ENCODE data around the gene TRIM47. TPM values are rescaled to one million over a fixed set of nuclear protein-coding genes. Genes with fewer than 3 reads are reported as not detected.

TRIM47 gene
- total and polyA plus RNA-seq, 9 donors = 7.2 to 38.3 (median 17.3) TPM

DNA sequence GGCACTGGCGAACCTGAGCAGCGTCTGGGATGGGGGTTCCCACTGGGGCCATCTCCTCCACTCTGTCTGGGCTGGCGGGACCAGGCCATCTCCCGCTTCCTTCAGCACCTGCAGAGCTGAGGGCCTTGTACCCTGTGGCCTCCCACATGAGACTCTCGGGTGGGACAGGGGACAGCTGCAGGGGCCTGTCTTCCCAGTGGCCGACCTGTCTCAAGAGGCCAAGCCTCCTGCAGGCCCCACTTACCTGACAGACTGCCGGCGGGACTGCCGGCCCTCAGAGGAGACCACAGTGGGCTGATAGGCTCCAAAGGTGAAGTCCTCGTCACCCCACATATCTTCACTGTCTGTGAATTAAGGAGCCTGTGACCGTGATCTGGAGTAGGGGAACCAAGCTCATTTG, 46.7 kb upstream of the TRIM47 start:
- no peak overlapping the region for H3K27ac ChIP-seq
- H3K27me3 ChIP-seq = no peaks in the 10 kb centered on the region
- intact Hi-C loops (cut with DNase I) = no loop called here
- H3K36me3 ChIP-seq = no peaks in the 10 kb centered on the region
- TF ChIP-seq EP300 (IDR thresholded peaks at IDR 0.05) = no peak
- TF ChIP-seq POLR2A (IDR thresholded peaks at IDR 0.05) = no peak
- TF ChIP-seq, protein P1, sequence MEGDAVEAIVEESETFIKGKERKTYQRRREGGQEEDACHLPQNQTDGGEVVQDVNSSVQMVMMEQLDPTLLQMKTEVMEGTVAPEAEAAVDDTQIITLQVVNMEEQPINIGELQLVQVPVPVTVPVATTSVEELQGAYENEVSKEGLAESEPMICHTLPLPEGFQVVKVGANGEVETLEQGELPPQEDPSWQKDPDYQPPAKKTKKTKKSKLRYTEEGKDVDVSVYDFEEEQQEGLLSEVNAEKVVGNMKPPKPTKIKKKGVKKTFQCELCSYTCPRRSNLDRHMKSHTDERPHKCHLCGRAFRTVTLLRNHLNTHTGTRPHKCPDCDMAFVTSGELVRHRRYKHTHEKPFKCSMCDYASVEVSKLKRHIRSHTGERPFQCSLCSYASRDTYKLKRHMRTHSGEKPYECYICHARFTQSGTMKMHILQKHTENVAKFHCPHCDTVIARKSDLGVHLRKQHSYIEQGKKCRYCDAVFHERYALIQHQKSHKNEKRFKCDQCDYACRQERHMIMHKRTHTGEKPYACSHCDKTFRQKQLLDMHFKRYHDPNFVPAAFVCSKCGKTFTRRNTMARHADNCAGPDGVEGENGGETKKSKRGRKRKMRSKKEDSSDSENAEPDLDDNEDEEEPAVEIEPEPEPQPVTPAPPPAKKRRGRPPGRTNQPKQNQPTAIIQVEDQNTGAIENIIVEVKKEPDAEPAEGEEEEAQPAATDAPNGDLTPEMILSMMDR (IDR thresholded peaks at IDR 0.05) = no peak
- no peaks in the 10 kb centered on the region for H3K4me1 ChIP-seq (ENCODE audit: insufficient read depth)
- no peak overlapping the region for H3K4me3 ChIP-seq
- 92 to 95% (median 95%) methylated on average over 11 of the region's 11 CpGs for WGBS, 3 donors
- H3K9me3 ChIP-seq = no peaks in the 10 kb centered on the region
- DNase-seq = no peak

DNA sequence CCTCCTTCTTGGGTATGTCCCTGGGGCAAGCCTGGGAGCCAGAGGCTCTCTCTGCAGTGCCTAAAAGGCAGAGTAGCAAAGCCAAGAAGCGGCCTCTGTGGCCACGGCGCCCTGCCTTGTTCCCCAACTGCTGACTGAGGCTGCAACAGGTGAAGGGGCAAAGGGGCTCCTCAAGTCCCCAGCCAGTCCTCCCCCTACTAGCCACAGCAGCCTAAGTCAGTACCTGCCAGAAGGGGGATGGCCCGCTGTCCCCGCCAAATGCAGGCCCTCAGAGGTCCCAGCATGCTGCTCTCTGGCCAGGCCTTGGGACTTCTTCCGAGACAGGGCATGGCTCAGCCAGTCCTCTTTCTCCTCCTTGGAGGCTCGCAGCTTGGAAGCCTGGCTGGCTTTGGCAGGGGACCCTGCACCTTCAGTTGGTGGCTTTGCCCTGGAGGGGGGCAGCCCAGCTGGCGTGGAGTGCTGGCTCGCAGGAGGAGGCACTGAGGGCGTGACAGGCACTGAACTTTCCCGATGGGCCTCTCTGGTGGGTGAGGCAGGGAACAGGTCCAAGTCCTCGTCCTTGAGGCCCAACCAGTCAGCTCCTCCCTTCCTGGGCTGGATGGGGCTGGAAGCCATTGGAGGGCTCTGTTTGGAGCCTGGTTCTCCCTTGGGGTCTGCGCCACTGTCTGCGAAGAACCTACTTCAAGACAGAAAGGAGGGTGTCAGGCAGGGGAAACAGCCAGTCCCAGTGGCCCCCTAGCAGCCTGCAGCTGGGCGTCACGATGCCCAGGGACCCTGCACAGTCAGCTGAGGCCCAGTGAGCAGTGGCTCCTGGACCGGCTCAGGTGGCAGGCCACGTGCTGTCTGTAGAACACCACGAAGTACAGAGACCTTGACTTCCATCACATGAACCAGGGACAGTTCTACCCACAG, 44.8 kb upstream of the TRIM47 start:
- no peaks in the 10 kb centered on the region for H3K36me3 ChIP-seq
- intact Hi-C loops (cut with DNase I) = no loop called here

DNA sequence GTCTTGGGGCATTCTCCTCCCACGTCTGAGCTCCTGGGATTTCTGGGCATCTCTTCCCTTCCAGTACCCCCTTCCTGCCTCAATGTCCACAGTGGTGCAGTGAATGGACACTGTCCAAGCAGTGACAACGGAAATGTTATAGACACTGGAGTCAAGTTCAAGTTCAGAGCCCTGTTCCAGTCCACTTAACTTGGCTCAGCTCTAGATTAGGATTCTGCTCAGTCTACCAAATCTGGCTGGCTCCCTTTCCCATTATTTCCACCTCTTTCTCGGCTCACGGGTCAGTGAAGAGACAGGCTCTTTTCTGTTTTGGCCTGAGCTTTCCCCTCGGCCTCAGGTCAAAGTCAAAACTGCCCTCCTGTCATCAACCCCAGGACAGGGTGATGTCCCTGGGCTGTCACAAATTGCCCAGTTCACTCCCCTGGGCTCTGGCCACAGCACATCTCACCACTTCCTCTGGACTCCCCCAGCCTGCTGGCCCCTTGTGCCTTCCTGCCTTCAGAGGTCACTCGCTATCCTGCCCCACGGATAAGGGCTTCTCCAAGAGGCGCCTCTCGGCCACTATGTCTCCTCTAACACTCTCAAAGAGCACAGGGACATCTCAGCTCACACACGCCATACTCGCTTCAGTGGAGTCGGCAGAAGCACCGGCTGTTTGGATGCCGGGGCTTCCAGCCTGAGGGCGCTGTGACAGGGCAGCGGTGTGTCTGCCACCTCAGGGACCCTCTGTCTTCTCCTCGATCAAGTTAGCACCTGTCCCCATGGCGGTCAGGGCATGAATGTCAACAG, 44.0 kb upstream of the TRIM47 start:
- intact Hi-C loops (cut with DNase I) = no loop called here
- no peaks in the 10 kb centered on the region for H3K36me3 ChIP-seq
- 89 to 91% (median 90%) methylated on average over 18 of the region's 18 CpGs for WGBS, 3 donors

More for the DNA sequence above, 44.8 kb upstream of the TRIM47 start:
- H3K27ac ChIP-seq = peak overlapping the region in 1 of 2 donors; percentile 33
- 58 to 72% (median 65%) methylated on average over 15 to 19 of the region's 19 CpGs for WGBS, 3 donors
- no peaks in the 10 kb centered on the region for H3K27me3 ChIP-seq
- no peak for TF ChIP-seq EP300 (IDR thresholded peaks at IDR 0.05)
- TF ChIP-seq, protein P1 (IDR thresholded peaks at IDR 0.05) = no peak
- TF ChIP-seq POLR2A (IDR thresholded peaks at IDR 0.05) = no peak
- H3K4me1 ChIP-seq (ENCODE audit: insufficient read depth) = no peaks in the 10 kb centered on the region
- no peak overlapping the region for H3K4me3 ChIP-seq
- DNase-seq = peak; percentile 45 to 68 (median 59)
- no peaks in the 10 kb centered on the region for H3K9me3 ChIP-seq

DNA sequence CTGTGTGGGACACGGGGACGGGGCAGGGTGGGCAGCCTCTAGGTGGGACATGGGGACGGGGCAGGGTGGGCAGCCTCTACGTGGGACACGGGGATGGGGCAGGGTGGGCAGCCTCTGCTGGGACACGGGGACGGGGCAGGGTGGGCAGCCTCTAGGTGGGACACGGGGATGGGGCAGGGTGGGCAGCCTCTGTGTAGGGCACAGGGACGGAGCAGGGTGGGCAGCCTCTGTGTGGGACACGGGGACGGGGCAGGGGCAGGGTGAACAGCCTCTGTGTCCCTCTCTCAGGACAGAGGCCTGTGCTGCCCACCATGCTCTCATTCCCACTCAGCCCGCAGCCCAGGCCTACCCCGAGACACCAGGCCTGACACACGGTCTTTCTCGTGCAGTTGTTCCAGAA, 43.2 kb upstream of the TRIM47 start:
- WGBS, 3 donors = 89 to 94% (median 93%) methylated on average over 9 to 15 of the region's 15 CpGs

More for the DNA sequence above, 44.0 kb upstream of the TRIM47 start:
- no peaks in the 10 kb centered on the region for H3K27me3 ChIP-seq
- no peak for DNase-seq
- no peak for TF ChIP-seq EP300 (IDR thresholded peaks at IDR 0.05)
- TF ChIP-seq POLR2A (IDR thresholded peaks at IDR 0.05) = no peak
- TF ChIP-seq, protein P1 (IDR thresholded peaks at IDR 0.05) = no peak
- no peak overlapping the region for H3K4me3 ChIP-seq
- H3K4me1 ChIP-seq (ENCODE audit: insufficient read depth) = no peaks in the 10 kb centered on the region
- no peaks in the 10 kb centered on the region for H3K9me3 ChIP-seq
- H3K27ac ChIP-seq = peak overlapping the region in 1 of 2 donors; percentile 33

More for the DNA sequence above, 43.2 kb upstream of the TRIM47 start:
- Histone ChIP-seq H3K4me3 (no peak overlapping the region), H3K27ac (no peak overlapping the region), H3K27me3 (no peaks in the 10 kb centered on the region), H3K4me1 (ENCODE audit: insufficient read depth) (no peaks in the 10 kb centered on the region), H3K36me3 (no peaks in the 10 kb centered on the region), H3K9me3 (no peaks in the 10 kb centered on the region)
- no peak for TF ChIP-seq POLR2A (IDR thresholded peaks at IDR 0.05)
- no peak for TF ChIP-seq EP300 (IDR thresholded peaks at IDR 0.05)
- TF ChIP-seq, protein P1 (IDR thresholded peaks at IDR 0.05) = no peak
- intact Hi-C loops (cut with DNase I) = no loop called here
- DNase-seq = no peak

Measured in ovary (tissue), 9 donors.